Measurements from ENCODE around the gene ABCA13. TPM values are rescaled to one million over a fixed set of nuclear protein-coding genes. Genes with fewer than 3 reads are reported as not detected.
A peak's percentile ranks its signal among the peaks of the same experiment; 100 is the strongest.
"Not testable (repeated sequence)": the region's sequence is repeated elsewhere in the genome, so short reads cannot be mapped to it uniquely, and the experiment has no call there.

The ABCA13 gene
- total RNA-seq, 1 donor from 2014 or later: 4.3 TPM

DNA sequence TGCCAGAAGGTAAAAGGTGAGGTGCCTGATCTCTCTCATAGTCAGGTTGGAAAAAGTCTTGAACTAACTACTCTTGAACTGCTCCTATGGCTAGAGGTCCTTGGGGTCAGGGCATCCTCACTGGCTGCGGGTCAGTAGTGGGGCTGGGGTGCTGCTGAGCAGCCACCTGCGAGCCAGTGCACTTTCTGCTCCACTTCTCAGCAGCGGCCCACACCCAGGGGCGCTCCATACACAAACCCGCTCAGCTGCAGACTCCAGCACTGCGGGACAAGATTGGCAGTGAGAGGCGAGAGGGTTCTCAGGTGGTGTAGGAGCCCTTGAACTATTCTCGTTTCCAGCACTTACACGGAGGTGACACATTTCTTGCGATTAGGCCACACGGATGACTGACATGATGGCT, 6.0 kb downstream of the ABCA13 start:
- ATAC-seq: no peak

DNA sequence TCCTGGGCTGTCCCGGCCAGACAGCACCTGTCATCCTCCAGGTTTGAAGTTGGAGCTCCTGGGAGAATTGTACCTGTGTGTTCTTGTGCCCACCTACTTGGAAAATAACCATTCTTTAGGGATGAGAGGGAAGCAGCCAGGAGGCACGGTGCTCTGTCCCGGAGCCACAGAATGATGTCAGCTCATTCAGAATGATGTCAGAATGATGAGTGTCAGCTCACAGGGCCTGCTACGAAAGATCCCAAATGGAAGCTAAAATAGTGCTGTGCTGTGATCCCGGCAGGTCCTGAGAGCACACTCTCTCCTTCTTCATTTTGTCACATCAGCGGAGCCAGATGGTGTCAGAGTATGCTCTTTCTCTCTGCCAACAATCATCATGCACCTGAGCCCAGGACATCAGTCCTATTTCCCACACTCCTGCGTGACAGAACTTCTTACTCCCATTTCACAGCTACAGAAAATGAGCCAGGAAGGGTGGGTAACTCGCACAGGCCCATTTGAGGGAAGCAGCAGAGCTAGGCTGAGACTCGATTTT, 8.3 kb downstream of the ABCA13 start:
- ATAC-seq: no peak

DNA sequence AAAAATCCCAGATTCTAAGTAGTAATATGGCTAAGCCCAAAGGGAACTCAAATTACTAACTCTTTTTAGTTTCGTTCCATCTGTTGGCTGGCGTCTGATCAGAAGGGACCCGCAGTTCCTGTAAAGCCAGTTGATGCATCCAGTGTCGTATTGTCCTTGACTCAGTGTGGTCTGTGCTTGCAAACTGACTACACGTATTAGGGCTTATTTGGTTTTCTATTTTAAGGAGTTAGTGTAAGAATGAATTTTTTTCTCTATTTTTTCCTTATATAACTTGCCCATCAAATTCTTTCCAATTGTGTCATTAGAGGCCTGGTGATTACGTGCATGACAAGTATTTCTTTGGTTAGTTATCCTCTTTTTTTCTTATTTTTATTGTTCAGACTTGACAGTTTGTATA, 9.7 kb downstream of the ABCA13 start:
- peak; percentile 62 for ATAC-seq

DNA sequence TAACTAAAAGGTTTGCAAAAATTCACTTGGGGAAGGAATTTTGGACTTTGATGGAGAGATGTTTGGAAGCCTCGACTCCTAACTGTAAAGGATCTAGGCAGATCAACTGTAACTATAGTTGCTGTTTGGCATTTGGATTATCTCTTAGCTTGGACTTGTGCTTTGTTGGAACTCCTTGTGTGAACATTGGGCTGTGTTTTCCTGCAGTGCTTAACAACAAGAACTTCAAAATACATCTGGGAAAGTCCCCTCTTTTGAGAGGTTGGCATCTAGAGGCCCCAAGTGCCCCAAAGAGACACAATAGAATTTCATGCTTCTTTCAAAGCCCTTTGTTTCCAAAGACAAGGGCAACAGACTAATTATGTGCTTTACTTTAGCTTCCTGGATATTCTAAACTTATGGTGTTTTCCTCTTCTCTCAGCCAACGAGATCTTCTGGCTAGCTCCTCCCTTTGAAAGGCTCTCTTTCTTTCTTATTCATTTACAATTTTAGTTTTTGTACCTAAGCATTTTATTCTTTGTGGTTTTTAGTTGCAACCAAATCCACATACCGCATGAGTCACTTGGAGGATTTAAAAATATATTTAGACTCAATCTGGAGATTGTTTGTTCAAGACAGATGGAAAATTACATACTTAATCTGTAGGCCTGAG, 11.6 kb downstream of the ABCA13 start:
- ATAC-seq: no peak

DNA sequence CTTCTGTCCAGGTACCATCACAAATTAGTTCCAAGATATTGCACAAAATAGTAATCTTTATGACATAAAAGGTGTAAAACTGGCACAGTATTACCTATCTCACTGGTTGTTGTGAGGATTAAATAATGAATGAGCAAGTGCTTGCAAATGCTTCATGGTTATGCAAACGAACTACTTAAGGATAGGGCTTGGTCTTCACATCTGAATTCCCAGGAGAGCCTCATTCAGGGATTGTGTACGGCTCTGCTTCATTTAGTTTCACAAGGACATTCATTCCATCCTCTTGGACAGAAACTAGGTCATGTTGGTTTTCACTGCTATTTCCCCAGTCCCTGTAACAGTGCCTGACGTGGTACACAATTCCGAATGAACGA, 12.1 kb downstream of the ABCA13 start:
- ATAC-seq: peak; percentile 82

DNA sequence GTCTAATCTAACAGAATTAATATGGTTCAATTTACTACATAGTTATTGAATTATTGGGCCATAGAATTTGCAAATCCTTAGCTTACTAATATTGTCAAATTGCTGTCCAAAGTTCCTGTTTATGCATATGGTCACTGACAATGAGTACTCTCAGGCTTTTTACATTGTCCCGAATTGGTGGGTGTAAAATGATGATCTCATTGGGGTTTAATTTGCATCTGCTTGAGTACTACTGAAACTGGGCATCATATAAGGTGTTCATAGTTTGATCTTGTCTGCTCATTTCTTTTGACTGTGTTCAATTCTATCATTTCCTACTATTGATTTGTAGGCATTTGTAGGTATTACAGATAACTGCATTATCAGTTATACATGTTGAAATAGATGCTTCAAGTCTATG, 12.7 kb downstream of the ABCA13 start:
- ATAC-seq: no peak

DNA sequence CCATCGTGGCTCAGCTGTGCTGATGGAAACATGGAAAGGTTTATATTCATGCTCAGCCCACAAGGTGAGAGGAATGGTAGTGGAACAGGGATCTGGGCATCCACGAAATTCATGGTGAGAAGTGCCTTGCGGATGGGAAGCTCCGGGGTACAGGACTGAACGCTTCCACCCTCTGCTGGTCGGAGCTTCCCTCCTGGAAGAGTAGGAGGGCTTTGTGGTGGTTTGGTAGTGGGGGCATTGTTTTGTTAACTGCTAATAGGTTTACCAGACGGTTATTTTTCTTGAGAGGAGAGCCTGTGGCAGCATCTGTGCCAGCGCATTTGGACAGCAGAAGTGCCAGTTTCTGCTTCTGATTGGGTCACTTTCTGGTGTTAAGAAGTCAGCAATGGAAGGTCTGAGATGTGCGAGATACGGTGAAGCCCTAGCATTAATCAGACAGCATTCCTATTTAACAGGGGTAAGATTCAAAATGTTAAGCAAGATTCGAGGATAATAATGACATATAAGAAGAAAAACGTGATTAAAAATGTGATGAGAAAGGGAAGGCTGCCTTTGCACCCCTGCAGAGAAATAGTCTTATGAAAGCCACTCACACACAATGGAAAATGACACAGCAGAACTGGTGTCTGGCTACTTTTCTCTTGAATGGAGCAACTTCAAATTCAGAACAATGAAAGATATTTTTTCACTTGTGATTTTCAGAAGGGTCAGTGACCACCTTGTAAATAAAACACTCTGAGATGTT, 17.7 kb downstream of the ABCA13 start:
- ATAC-seq: no peak

DNA sequence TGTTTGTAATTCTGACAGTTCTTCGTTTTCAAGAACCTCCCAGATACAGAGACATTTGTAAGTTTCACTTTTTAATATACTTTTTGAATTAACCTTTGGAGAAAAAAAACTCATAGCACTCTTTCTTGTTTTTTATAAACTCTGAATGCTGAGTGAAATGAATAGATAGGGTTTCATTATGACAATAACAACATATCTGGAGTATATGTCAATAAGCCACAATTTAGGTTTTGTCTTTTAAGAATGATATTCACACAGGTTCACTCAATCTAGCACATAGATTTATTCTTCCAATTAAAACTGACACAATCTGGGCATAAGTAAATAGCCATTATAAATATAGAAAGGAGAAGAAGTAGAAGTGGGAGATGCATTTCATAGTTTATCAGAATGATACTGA, 21.7 kb downstream of the ABCA13 start:
- ATAC-seq: no peak

DNA sequence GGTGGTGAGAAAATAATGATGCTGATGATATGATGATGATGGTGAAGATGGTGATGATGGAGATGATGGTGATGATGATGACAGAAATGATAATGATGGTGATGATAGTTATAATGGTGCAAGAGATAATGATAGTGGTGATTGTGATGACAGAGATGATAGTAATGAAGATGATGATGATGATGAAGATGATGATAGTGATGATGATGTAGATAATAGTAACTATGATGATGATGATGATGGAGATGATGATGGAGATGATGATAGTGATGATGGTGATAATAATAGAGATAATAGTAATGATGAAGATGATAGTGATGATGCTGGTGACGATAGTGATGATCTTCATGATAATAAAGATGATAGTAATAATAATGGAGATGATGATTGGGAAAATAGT, 22.2 kb downstream of the ABCA13 start:
- no peak for ATAC-seq

DNA sequence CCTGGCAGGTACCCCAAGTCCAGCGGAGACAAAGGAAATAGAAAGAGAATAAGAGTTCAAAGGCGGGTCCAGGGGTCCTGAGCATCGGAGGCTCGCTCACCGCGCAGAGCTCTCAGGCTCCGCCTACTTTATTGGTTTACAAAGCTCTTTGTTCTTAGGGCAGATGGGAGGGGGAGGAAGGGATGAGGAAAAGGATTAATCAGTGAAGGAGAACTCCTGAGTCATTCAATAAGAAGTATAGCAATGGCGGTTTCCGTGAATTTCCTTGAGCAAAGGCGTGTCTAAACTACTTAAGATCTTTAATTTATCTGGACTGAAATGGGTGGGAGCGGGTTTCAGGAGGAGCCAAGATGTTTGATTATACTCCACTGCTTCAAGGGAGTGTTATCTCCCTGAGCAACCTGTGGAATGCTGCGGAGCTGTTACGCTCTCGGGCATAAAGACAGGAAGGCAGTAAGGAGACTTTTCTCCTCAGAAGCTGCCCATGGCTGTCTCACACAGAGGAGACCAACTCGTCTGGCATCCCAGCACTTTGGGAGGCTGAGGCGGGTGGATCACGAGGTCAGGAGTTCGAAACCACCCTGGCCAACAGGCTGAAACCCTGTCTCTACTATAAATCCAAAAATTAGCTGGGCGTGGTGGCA, 29.8 kb downstream of the ABCA13 start:
- ATAC-seq: peak; percentile 43

DNA sequence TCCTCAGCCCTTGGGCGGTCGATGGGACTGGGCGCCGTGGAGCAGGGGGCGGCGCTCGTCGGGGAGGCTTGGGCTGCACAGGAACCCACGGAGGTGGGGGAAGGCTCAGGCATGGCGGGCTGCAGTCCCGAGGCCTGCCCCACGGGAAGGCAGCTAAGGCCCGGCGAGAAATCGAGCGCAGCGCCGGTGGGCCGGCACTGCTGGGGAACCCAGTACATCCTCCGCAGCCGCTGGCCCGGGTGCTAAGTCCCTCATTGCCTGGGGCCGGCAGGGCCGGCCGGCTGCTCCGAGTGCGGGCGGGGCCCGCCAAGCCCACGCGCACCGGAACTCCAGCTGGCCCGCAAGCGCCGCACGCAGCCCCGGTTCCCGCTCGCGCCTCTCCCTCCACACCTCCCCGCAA, 31.7 kb downstream of the ABCA13 start:
- ATAC-seq: not testable (repeated sequence)

DNA sequence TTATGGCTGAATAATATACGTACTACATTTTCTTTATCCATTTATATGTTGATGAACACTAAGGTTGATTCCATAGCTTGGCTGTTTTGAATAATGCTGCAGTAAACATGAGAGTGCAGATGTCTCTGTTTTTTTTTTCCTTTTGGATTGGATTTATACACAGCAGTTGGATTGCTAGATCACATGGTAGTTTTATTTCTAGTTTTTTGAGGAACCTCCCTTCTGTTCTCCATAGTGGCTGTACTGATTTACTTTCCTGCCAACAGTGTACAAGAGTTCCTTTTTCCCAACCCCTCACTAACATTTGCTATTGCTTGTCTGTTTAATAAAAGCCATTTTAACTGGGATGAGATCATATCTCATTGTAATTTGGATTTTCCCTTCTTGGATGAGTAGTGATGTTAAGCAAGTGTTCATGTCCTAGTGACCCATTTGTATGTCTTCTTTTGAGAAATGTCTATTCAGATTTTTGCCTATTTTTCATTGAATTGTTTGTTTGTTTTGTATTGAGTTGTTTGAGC, 36.0 kb downstream of the ABCA13 start:
- no peak for ATAC-seq

DNA sequence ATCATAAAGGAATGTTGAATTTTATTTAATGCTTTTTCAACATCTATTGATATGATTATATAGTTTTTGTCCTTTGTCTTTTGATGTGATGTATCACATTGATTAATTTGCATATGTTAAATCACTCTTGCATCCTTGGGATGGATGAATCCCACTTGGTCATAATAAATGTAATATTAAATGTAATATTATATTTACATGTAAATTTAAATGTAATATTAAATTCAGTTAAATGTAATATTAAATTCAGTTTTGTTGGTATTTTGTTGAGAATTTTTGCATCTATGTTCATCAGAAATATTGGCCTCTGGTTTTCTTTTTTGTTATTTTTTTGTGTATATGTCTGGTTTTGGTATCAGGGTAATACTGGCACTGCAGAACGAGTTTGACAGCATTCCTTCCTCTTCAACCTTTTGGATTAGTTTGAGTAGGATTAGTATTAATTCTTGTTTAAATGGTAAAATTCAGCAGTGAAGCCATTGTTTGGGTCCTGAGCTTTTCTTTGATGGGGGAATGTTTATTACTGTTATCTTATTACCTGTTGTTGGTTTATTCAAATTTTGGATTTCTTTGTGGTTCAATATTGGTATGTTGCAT, 37.8 kb downstream of the ABCA13 start:
- ATAC-seq: no peak

DNA sequence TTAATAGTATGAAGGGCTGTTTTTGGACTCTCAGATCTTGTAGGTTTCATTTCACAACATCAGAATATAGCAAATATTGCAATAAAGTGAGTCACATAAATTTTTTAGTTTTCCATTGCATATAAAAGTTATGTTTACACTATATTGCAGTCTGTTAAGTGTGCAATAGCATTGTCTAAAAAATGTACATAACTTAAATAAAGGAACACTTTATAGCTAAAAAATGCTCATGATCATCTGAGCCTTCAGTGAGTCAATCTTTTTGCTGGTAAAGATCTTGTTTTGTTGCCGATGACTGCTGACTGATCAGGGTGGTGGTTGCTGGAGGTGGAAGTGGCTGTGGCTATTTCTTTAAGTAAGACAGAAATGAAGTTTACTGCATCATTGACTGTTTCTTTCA, 42.0 kb downstream of the ABCA13 start:
- ATAC-seq: no peak

DNA sequence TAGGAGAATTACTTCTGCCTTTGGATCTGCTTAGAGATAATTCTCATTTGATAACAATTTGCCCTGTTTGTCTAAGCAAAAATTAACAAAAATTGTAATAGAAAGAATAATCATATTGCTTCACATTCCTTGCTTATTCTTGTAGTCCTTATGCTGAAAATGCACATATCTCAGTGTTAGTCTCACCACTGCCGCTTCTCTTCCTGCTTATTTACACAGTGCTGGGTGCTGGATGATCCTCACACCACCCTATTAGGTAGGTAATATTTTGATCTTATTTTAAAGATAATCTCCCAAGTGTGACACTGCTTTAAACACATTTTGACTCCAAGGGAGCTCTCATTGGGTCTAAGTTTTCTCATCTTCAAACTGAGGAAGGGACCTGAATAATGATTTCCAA, 46.0 kb downstream of the ABCA13 start:
- no peak for ATAC-seq

DNA sequence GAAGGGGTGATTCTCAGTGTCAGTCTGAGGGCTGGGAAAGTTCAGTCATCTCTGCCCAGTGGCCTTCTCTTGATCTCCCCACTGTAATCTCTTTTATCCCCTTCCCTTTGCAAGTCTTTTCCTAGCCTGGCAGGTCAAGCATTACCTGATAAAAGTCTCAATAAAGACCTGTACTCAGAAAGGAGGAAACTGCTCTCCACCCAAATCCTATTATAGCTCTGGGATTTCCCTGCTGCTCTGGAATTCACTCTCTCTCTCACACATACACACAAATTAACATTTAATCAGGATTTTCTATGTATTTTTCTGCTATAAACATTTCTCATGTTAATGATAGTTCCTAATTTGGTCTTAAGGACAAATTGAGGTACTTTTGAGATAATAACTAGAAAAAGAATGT, 46.5 kb downstream of the ABCA13 start:
- no peak for ATAC-seq

DNA sequence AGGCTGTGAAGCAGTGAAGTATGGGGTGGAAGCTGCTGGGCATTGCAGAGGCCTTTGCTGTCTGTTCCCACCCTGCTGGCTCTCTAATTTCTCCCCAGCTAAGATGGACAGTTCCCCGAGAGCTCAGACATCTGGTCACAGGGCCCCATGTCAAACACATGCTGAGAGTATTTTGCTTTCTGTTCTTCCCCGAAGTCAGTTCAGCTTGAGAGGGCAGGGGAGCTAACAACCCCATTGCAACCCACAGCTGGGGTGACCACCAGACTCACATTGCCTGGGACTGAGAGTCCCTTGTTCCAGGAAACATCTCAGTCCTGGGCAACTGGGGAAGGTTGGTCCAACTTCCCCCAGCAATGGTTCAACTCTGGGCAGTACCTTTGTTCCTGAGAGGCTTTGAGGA, 52.8 kb downstream of the ABCA13 start:
- ATAC-seq: no peak

DNA sequence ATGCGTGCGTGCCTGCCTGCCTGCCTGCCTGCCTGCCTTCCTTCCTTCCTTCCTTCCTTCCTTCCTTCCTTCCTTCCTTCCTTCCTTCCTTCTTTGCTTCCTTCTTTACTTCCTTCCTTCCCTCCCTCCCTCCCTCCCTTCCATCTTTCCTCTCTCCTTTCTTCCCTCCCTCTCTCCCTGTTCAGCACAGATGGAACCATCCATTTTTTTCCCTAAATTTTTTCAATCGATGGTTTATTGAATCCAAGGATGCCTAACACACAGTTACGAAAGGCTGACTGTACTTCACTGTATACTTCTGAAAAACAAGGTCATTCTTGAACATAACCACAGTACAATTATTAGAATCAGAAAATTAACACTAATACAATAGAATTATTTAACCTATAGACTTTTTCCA, 53.8 kb downstream of the ABCA13 start:
- ATAC-seq: no peak

DNA sequence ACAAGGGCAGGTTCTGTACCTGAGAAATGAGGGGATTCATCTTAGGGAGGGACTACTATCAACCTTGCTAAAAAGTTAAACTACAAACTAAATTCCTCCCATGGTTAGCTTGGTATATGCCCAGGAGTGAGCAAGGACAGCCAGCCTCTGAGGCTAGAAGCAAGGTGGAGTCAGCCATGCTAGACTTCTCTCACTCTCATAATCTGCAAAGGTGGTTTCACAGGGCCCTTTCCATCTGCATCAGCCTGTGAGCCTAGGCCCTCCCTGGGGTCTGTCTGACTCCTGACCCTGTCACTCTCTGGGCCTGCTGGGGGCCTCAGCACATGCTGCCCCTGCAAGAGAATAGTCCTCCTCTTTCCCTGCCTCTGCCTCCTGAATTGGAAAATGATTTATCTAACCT, 66.1 kb downstream of the ABCA13 start:
- no peak for ATAC-seq

DNA sequence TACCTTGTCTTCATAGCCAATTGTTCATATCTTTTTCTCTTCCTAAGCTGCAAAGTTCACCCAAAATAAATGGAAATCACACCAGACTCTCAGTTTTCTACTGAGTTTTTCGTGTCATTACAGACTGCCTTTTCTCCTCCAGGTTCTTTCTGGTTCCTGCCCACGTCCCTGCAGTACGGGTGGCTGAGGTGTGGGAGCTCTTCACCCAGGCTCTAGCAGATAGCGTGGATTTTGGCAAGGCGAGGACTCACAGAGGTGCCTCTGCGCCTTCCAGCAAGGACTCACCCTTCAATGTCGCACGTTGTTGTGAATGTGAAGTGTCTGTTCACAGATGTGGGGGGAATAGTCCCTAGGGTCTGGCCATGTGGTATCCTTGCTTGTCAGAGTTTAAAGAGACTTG, 71.6 kb downstream of the ABCA13 start:
- ATAC-seq: no peak

DNA sequence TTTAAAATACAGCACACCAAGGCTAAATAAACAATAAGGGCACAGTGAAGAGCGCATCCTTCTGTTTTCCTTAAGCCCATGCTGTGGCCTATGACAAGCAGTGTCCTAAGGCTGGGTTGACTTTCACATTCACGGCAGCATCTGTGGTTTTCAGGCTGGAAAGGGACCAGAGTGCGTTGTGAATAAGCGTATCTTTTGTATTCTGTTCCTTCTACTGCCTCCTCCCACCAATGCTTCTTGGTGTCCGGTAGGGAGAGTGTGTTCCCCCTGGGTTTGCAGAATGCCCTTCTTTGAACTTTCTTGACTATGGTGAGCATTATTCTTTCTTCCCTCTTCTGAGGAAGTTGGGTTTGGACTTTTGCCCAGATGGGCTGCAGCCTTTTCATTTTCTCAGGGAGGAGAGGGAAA, 73.6 kb downstream of the ABCA13 start:
- ATAC-seq: no peak

DNA sequence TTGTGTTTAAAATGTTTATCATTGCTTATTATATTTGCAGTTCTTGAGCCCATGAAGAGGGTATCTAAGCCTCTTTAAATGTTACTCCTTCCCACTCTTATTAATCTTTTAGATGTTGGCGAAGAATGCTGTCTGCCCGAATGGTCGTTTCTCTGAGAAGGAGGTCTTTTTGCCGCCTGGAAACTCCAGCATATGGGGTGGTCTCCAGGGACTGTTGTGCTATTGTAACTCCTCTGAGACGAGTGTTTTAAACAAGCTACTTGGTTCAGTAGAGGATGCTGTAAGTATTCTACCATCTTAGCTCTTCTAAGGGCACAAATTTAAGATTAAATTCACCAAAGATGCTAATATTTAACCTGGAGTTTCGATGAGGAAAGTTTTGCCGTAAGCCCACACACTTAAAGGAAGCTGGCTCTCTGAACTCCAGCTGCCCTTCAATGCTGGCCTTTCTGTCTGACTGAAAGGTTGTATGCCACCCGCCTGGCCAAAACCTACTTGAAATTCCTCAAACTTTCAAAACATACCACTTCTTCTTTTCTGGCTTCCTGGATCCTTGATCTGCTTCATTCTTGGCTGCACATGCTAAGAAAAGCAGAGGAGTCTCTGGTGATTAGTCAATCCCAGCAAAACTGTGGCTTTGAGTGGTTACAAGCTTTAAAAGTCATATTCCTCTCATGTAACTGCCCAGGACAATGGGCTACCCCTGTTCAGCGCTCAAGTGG, 74.7 kb downstream of the ABCA13 start:
- ATAC-seq: no peak

DNA sequence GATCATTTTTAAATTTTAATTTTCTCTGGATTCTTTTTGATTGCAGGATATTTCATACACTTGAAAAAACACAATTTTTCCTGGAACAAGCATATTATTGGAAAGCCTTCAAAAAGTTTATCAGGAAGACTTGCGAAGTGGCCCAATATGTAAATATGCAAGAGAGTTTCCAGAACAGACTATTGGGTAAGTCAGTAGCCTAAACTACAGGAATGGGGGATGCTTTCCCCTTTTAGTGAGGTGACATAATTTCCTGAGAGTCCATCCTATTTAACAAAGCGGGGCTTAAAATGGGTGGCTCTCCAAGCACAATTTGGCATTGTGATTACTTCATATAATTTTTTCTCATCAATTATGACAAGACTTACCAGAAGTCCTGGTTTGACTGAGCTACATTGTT, 77.9 kb downstream of the ABCA13 start:
- no peak for ATAC-seq

Data from esophagus mucosa (tissue), 1 donor.